PC-3 (cell line): ENCODE measurements around the gene ZNF324. TPM values are rescaled to one million over a fixed set of nuclear protein-coding genes. Genes with fewer than 3 reads are reported as not detected.

Experiments
- ATAC-seq: fragments of 200-7000 bp; cut with Tn5 transposase; 2 replicates; pipeline ENCODE4 v1.9.1; 2020; ENCODE audit warnings: mild to moderate bottlenecking, moderate library complexity
- BruUV-seq: library from RNA; stranded (reverse); fragments of 400-500 nt; replicated peaks from 2 replicates; lab custom pipeline; 2021; lab: Mats Ljungman, UMichigan
- CTCF ChIA-PET: fragments of 300-600 bp; sonication (Branson Sonifier 250); formaldehyde crosslinking; loops from one replicate; lab custom pipeline; 2022; ENCODE audit warnings: antibody characterized with exemption; lab: Charles Lee
- POLR2A ChIA-PET: fragments of 300-600 bp; sonication (Branson Sonifier 250); formaldehyde crosslinking; loops from one replicate; lab custom pipeline; 2022; ENCODE audit warnings: antibody characterized with exemption; ENCODE audit not compliant: unreplicated experiment; lab: Charles Lee
- DNase-seq: peaks from one replicate; pipeline ENCODE4 v3.0.0-alpha.2; 2015
- H2AFZ ChIP-seq: fragments of 300-600 bp; sonication (generic); 2 replicates; pipeline ENCODE4 v1.6.0; 2016; ENCODE audit warnings: antibody characterized with exemption, low read length
- H3F3A ChIP-seq: fragments of 300-600 bp; sonication (generic); one replicate; pipeline ENCODE4 v1.6.0; 2017; ENCODE audit warnings: antibody characterized with exemption, low read length, control low read depth, mild to moderate bottlenecking; ENCODE audit not compliant: unreplicated experiment
- H3K27ac ChIP-seq: fragments of 300-600 bp; sonication (generic); 2 replicates; pipeline ENCODE4 v1.5.1; 2016; ENCODE audit warnings: mild to moderate bottlenecking, low read length
- H3K27me3 ChIP-seq: fragments of 300-600 bp; sonication (generic); 2 replicates; pipeline ENCODE4 v1.6.1; 2016; ENCODE audit warnings: low read length, mixed read lengths
- H3K36me3 ChIP-seq: fragments of 300-600 bp; sonication (generic); 2 replicates; pipeline ENCODE4 v1.6.1; 2016; ENCODE audit warnings: low read depth, mixed run types, low read length, mixed read lengths
- H3K4me1 ChIP-seq: fragments of 300-600 bp; sonication (generic); 2 replicates; pipeline ENCODE4 v1.5.1; 2016; ENCODE audit warnings: low read length; ENCODE audit not compliant: insufficient read depth
- H3K4me2 ChIP-seq: fragments of 300-600 bp; sonication (generic); 2 replicates; pipeline ENCODE4 v1.6.0; 2016; ENCODE audit warnings: low read length
- H3K4me3 ChIP-seq: fragments of 300-600 bp; sonication (generic); 2 replicates; pipeline ENCODE4 v1.5.1; 2016; ENCODE audit warnings: mild to moderate bottlenecking, low read length, mixed read lengths
- H3K79me2 ChIP-seq: fragments of 300-600 bp; sonication (generic); 2 replicates; pipeline ENCODE4 v1.6.1; 2017; ENCODE audit warnings: low read length, mixed read lengths
- H3K9ac ChIP-seq: fragments of 300-600 bp; sonication (generic); 2 replicates; pipeline ENCODE4 v1.6.0; 2016; ENCODE audit warnings: mild to moderate bottlenecking, low read length
- H3K9me2 ChIP-seq: fragments of 300-600 bp; sonication (generic); replicated peaks from 2 replicates; pipeline ENCODE4 v1.6.1; 2016; ENCODE audit warnings: mixed run types, low read length, mixed read lengths
- H3K9me3 ChIP-seq: fragments of 300-600 bp; sonication (generic); 2 replicates; pipeline ENCODE4 v1.6.1; 2016; ENCODE audit warnings: low read length, mixed read lengths
- H4K20me1 ChIP-seq: fragments of 300-600 bp; sonication (generic); 2 replicates; pipeline ENCODE4 v1.6.1; 2016; ENCODE audit warnings: low read length, mixed read lengths
- EZH2 ChIP-seq: fragments of 300-600 bp; sonication (generic); IDR thresholded peaks from one replicate; pipeline ENCODE4 v1.6.1; 2017; ENCODE audit warnings: antibody characterized with exemption, mild to moderate bottlenecking, low read length; ENCODE audit not compliant: unreplicated experiment
- EZH2phosphoT487 ChIP-seq: fragments of 300-600 bp; sonication (generic); IDR thresholded peaks from 2 replicates; pipeline ENCODE4 v1.6.1; 2018; ENCODE audit warnings: mild to moderate bottlenecking, antibody characterized with exemption, low read length, borderline replicate concordance
- intact Hi-C: fragments of 100-400 bp; cut with micrococcal nuclease; formaldehyde crosslinking; loops from 2 replicates; pipeline ENCODE4 v1.9.0; 2023
- total RNA-seq: library from RNA; depleted of rRNA; stranded (reverse); fragments of >200 nt; gene quantifications from 2 replicates; pipeline ENCODE4 v1.2.3, GENCODE V29; 2014
- TF ChIP-seq, protein P1 (sequence below): fragments of 300-600 bp; sonication (generic); conservative IDR thresholded peaks from 2 replicates; pipeline ENCODE4 v1.5.1; 2017; ENCODE audit warnings: antibody characterized with exemption, low read depth, mild to moderate bottlenecking, low read length

ZNF324 gene
- total RNA-seq, 1 experiment from 2014 or later: 15.9 TPM

DNA sequence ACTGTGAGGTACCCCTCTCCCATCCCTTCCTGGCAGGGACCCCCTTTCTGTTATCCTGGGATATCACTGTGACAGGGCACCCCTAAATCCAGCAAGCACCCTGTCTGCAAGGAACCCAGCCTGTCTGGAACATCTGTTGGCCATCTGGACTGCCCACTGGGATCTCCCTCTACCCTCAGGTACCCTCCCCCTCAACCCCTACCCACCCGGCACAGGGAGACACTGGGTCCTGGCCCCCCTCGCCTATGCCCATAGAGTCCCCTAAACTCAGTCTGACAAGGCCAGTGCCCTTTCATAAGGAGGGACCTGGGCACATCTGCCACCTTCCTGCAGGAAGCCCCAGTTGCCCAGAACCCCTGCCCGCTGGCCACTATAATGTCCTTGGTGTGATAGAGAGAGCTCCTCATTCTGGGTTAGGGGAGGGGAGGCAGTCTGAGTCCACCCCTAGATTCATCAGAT lies 47.7 kb downstream of the ZNF324 start:
- Histone ChIP-seq H3K27ac (no peak overlapping the region), H4K20me1 (no peaks in the 10 kb centered on the region), H3K36me3 (peaks cover 17% of the 10 kb centered on the region), H3K9me2 (no peaks in the 10 kb centered on the region), H3K27me3 (no peaks in the 10 kb centered on the region), H3K79me2 (peaks cover 44% of the 10 kb centered on the region), H3K4me2 (peak overlapping the region; percentile 81), H3K9me3 (no peaks in the 10 kb centered on the region), H3F3A (no peaks in the 10 kb centered on the region), H3K9ac (peak overlapping the region; percentile 68), H3K4me1 (peaks cover 11% of the 10 kb centered on the region), H3K4me3 (peak overlapping the region; percentile 59), H2AFZ (no peak overlapping the region)
- intact Hi-C loops: no loop called here
- BruUV-seq: no TSS peak
- ChIA-PET POLR2A (no interaction called here), CTCF (interaction anchor here (0.6 kb wide), 1 partner anchor 29 kb away, joined by 3 read pairs; the partner anchor contains the start of gene TRIM28)
- TF ChIP-seq, protein P1, sequence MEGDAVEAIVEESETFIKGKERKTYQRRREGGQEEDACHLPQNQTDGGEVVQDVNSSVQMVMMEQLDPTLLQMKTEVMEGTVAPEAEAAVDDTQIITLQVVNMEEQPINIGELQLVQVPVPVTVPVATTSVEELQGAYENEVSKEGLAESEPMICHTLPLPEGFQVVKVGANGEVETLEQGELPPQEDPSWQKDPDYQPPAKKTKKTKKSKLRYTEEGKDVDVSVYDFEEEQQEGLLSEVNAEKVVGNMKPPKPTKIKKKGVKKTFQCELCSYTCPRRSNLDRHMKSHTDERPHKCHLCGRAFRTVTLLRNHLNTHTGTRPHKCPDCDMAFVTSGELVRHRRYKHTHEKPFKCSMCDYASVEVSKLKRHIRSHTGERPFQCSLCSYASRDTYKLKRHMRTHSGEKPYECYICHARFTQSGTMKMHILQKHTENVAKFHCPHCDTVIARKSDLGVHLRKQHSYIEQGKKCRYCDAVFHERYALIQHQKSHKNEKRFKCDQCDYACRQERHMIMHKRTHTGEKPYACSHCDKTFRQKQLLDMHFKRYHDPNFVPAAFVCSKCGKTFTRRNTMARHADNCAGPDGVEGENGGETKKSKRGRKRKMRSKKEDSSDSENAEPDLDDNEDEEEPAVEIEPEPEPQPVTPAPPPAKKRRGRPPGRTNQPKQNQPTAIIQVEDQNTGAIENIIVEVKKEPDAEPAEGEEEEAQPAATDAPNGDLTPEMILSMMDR: no peak
- no peak for TF ChIP-seq EZH2
- no peak for TF ChIP-seq EZH2phosphoT487
- DNase-seq (no peak), ATAC-seq (no peak)

DNA sequence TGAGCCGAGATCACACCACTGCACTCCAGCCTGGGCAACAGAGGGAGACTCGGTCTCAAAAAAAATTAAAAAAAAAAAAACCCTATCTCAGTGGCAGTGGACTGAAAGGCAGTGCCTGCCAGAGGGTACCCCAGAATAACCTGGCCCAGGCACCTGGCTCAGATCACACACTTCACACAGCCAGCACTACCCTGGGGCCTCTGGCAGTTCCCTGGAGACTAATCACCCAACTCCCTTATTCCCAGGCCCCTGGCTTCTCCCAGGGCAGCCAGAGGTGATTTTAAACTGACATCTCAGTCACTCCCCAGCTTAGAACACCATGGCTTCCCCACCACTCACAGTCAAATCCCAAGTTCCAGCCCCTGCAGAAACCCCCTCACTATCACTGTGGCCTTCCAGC lies 48.4 kb downstream of the ZNF324 start:
- intact Hi-C loops: no loop called here
- no peak for DNase-seq
- Histone ChIP-seq H3K36me3 (peaks cover 17% of the 10 kb centered on the region), H3K9ac (no peak overlapping the region), H3K9me2 (no peaks in the 10 kb centered on the region), H3K27me3 (no peaks in the 10 kb centered on the region), H3F3A (no peaks in the 10 kb centered on the region), H3K9me3 (no peaks in the 10 kb centered on the region), H4K20me1 (no peaks in the 10 kb centered on the region), H3K4me1 (peaks cover 12% of the 10 kb centered on the region), H3K4me3 (no peak overlapping the region), H2AFZ (no peak overlapping the region), H3K27ac (no peak overlapping the region), H3K4me2 (no peak overlapping the region), H3K79me2 (peaks cover 44% of the 10 kb centered on the region)
- TF ChIP-seq EZH2phosphoT487 (no peak), EZH2 (no peak)
- TF ChIP-seq, protein P1: no peak
- no peak for ATAC-seq
- POLR2A ChIA-PET: no interaction called here
- CTCF ChIA-PET: no interaction called here
- BruUV-seq: no TSS peak

DNA sequence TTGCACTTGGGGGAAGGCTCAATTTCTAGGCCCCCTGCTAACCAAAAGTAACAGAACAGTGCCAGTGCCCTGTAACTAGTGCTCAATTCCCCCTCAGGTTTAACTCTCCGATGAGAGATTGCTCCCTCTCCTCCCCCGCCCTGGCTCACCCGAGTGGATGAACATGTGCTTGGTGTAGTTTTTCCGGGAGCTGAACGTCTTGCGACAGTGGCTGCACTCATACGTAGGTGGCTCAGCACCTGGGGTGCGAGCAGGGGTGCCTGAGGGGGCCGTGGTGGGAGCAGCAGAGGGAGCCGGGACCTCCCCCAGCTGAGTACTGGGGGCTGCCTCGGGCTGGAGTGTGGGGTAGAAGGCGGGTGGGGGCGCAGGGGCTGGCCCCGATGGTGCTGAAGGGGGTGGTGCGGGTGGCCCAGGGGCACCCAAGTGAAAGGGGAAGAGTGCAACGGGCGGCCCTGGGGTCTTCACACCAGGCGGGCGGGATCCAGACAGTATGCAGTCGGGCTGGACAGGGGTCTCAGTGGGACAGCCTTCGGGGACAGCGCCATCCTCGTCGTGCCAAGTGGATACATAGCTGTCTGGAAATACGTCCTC lies 49.5 kb downstream of the ZNF324 start:
- ChIA-PET CTCF (no interaction called here), POLR2A (no interaction called here)
- Histone ChIP-seq H3K9ac (no peak overlapping the region), H3K4me3 (no peak overlapping the region), H3K4me1 (peaks cover 16% of the 10 kb centered on the region), H4K20me1 (no peaks in the 10 kb centered on the region), H3K36me3 (peaks cover 17% of the 10 kb centered on the region), H3F3A (no peaks in the 10 kb centered on the region), H3K79me2 (peaks cover 44% of the 10 kb centered on the region), H3K27me3 (no peaks in the 10 kb centered on the region), H2AFZ (no peak overlapping the region), H3K27ac (no peak overlapping the region), H3K9me2 (no peaks in the 10 kb centered on the region), H3K4me2 (no peak overlapping the region), H3K9me3 (no peaks in the 10 kb centered on the region)
- intact Hi-C loops: no loop called here
- no peak for DNase-seq
- ATAC-seq: no peak
- BruUV-seq: no TSS peak
- TF ChIP-seq, protein P1: no peak
- TF ChIP-seq EZH2phosphoT487 (no peak), EZH2 (no peak)
